Measurements from ENCODE around the gene ZNF346. TPM values are rescaled to one million over a fixed set of nuclear protein-coding genes. Genes with fewer than 3 reads are reported as not detected.
A peak's percentile ranks its signal among the peaks of the same experiment; 100 is the strongest.

Gene ZNF346
- total and polyA plus RNA-seq, 2 of the 13 experiments (the other 11 are each of a cell fraction or from before 2014, with no cell fraction given): 8.6 to 19.4 TPM

DNA sequence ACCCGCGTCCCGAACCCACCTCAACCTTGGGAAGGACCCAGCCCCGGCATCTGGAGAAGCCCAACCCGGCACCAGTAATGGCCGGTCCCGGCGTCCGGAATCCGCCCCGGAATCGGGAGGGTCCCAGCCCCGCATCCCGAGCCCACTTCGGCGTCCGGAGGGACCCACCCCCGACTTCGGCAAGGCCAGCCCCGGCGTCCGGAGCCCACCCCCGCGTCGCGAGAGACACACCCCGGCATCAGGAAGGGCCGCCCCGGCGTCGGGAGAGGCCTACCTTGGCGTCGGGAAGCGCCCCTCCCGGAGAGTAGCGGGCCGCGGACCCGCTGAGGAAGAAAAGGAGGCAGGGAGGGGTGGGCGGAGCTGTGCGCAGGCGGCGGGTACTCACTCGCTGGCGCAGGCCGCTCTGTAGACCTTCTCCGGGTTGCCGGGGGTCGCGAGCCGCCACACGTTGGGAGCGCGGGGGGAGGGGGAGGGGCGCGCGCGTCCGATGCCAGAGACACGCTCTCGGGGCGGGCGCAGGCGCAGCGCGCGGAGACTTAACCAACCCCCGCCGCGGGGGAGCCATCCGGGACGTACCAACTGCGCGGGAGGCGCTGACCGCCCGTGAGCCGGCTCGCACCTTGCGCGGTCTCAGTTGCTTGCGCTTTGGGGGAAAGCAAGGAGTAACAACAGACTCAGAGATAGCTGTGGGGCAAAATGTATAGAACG lies 16.1 kb upstream of the ZNF346 start, which contains the start of gene UIMC1 (continued):
- TF ChIP-seq ZNF660 (CRISPR knock-in tag; IDR thresholded peaks at IDR 0.05; ENCODE audit: borderline replicate concordance, low read depth) (no peak), FOSL2 (CRISPR knock-in tag; IDR thresholded peaks at IDR 0.05) (0 out of 2 replicates have a peak, but pooled peaks have one; percentile 16), ZNF501 (CRISPR knock-in tag; IDR thresholded peaks at IDR 0.05) (no peak; the same call in 1 of the 2 replicates), ZNF446 (CRISPR knock-in tag; IDR thresholded peaks at IDR 0.05) (no peak), TOPORS (CRISPR knock-in tag; IDR thresholded peaks at IDR 0.05) (peak; percentile 73; the same call in 1 of the 2 replicates), ZNF224 (CRISPR knock-in tag; IDR thresholded peaks at IDR 0.05) (no peak), ZNF460 (CRISPR knock-in tag; IDR thresholded peaks at IDR 0.05; ENCODE audit: borderline replicate concordance) (no peak; the same call in 1 of the 2 replicates), HMG20B (CRISPR knock-in tag; conservative IDR thresholded peaks at IDR 0.05) (peak; percentile 9; the same call in 1 of the 2 replicates), ZNF20 (CRISPR knock-in tag; IDR thresholded peaks at IDR 0.05) (peak; percentile 87; the same call in 1 of the 2 replicates), ZNF777 (CRISPR knock-in tag; IDR thresholded peaks at IDR 0.05) (peak; percentile 85), NCOA1 (CRISPR knock-in tag; IDR thresholded peaks at IDR 0.05) (no peak), ZNF350 (CRISPR knock-in tag; IDR thresholded peaks at IDR 0.05; ENCODE audit: borderline replicate concordance, low read depth) (peak; percentile 77; the same call in 1 of the 2 replicates)
- TF ChIP-seq, protein P1, sequence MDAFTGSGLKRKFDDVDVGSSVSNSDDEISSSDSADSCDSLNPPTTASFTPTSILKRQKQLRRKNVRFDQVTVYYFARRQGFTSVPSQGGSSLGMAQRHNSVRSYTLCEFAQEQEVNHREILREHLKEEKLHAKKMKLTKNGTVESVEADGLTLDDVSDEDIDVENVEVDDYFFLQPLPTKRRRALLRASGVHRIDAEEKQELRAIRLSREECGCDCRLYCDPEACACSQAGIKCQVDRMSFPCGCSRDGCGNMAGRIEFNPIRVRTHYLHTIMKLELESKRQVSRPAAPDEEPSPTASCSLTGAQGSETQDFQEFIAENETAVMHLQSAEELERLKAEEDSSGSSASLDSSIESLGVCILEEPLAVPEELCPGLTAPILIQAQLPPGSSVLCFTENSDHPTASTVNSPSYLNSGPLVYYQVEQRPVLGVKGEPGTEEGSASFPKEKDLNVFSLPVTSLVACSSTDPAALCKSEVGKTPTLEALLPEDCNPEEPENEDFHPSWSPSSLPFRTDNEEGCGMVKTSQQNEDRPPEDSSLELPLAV (CRISPR knock-in tag; conservative IDR thresholded peaks at IDR 0.05; ENCODE audit: low read depth): no peak
- TF ChIP-seq, protein P2, sequence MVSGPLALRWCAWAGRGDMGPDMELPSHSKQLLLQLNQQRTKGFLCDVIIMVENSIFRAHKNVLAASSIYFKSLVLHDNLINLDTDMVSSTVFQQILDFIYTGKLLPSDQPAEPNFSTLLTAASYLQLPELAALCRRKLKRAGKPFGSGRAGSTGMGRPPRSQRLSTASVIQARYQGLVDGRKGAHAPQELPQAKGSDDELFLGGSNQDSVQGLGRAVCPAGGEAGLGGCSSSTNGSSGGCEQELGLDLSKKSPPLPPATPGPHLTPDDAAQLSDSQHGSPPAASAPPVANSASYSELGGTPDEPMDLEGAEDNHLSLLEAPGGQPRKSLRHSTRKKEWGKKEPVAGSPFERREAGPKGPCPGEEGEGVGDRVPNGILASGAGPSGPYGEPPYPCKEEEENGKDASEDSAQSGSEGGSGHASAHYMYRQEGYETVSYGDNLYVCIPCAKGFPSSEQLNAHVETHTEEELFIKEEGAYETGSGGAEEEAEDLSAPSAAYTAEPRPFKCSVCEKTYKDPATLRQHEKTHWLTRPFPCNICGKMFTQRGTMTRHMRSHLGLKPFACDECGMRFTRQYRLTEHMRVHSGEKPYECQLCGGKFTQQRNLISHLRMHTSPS (CRISPR knock-in tag; IDR thresholded peaks at IDR 0.05; ENCODE audit: low read depth): no peak
- TF ChIP-seq, protein P3, sequence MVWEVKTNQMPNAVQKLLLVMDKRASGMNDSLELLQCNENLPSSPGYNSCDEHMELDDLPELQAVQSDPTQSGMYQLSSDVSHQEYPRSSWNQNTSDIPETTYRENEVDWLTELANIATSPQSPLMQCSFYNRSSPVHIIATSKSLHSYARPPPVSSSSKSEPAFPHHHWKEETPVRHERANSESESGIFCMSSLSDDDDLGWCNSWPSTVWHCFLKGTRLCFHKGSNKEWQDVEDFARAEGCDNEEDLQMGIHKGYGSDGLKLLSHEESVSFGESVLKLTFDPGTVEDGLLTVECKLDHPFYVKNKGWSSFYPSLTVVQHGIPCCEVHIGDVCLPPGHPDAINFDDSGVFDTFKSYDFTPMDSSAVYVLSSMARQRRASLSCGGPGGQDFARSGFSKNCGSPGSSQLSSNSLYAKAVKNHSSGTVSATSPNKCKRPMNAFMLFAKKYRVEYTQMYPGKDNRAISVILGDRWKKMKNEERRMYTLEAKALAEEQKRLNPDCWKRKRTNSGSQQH (CRISPR knock-in tag; IDR thresholded peaks at IDR 0.05; ENCODE audit: low read depth): peak; percentile 54; the same call in 1 of the 2 replicates
- TF ChIP-seq, protein P4, sequence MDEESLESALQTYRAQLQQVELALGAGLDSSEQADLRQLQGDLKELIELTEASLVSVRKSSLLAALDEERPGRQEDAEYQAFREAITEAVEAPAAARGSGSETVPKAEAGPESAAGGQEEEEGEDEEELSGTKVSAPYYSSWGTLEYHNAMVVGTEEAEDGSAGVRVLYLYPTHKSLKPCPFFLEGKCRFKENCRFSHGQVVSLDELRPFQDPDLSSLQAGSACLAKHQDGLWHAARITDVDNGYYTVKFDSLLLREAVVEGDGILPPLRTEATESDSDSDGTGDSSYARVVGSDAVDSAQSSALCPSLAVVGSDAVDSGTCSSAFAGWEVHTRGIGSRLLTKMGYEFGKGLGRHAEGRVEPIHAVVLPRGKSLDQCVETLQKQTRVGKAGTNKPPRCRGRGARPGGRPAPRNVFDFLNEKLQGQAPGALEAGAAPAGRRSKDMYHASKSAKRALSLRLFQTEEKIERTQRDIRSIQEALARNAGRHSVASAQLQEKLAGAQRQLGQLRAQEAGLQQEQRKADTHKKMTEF (CRISPR knock-in tag; IDR thresholded peaks at IDR 0.05): peak; percentile 93
- TF ChIP-seq, protein P5, sequence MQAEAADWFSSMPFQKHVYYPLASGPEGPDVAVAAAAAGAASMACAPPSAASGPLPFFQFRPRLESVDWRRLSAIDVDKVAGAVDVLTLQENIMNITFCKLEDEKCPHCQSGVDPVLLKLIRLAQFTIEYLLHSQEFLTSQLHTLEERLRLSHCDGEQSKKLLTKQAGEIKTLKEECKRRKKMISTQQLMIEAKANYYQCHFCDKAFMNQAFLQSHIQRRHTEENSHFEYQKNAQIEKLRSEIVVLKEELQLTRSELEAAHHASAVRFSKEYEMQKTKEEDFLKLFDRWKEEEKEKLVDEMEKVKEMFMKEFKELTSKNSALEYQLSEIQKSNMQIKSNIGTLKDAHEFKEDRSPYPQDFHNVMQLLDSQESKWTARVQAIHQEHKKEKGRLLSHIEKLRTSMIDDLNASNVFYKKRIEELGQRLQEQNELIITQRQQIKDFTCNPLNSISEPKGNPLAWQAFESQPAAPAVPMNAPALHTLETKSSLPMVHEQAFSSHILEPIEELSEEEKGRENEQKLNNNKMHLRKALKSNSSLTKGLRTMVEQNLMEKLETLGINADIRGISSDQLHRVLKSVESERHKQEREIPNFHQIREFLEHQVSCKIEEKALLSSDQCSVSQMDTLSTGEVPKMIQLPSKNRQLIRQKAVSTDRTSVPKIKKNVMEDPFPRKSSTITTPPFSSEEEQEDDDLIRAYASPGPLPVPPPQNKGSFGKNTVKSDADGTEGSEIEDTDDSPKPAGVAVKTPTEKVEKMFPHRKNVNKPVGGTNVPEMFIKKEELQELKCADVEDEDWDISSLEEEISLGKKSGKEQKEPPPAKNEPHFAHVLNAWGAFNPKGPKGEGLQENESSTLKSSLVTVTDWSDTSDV (CRISPR knock-in tag; IDR thresholded peaks at IDR 0.05): no peak
- TF ChIP-seq, protein P6, sequence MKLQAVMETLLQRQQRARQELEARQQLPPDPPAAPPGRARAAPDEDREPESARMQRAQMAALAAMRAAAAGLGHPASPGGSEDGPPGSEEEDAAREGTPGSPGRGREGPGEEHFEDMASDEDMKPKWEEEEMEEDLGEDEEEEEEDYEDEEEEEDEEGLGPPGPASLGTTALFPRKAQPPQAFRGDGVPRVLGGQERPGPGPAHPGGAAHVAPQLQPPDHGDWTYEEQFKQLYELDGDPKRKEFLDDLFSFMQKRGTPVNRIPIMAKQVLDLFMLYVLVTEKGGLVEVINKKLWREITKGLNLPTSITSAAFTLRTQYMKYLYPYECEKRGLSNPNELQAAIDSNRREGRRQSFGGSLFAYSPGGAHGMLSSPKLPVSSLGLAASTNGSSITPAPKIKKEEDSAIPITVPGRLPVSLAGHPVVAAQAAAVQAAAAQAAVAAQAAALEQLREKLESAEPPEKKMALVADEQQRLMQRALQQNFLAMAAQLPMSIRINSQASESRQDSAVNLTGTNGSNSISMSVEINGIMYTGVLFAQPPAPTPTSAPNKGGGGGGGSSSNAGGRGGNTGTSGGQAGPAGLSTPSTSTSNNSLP (IDR thresholded peaks at IDR 0.05; ENCODE audit: low read depth, low read length): peak; percentile 42; the same call in 1 of the 2 replicates
